ENCODE results near the gene TSPAN10.

TSPAN10 gene

GRCh38 chr17:81688616-81689015 is 51.6 kb downstream of the TSPAN10 start:
- DNase-seq (ENCODE audit: low read depth) = no peak

GRCh38 chr17:81690066-81690465 is 53.1 kb downstream of the TSPAN10 start:
- DNase-seq (ENCODE audit: low read depth) = no peak

GRCh38 chr17:81690549-81690948 is 53.6 kb downstream of the TSPAN10 start:
- no peak for DNase-seq (ENCODE audit: low read depth)

GRCh38 chr17:81691196-81691595 is 54.2 kb downstream of the TSPAN10 start:
- DNase-seq (ENCODE audit: low read depth) = no peak

- no peak for DNase-seq (ENCODE audit: low read depth)
These were observed 54.6 kb downstream of the TSPAN10 start for GRCh38 chr17:81691608-81692007.

- no peak for DNase-seq (ENCODE audit: low read depth)
These were observed 56.7 kb downstream of the TSPAN10 start for GRCh38 chr17:81693509-81694210.

- no peak for DNase-seq (ENCODE audit: low read depth)
These were observed 57.8 kb downstream of the TSPAN10 start for GRCh38 chr17:81694810-81695209.

GRCh38 chr17:81695211-81695610 is 58.2 kb downstream of the TSPAN10 start:
- no peak for DNase-seq (ENCODE audit: low read depth)

GRCh38 chr17:81695801-81696200 is 58.8 kb downstream of the TSPAN10 start:
- DNase-seq (ENCODE audit: low read depth) = no peak

- DNase-seq (ENCODE audit: low read depth) = no peak
These were observed 59.4 kb downstream of the TSPAN10 start for GRCh38 chr17:81696218-81696941.

- no peak for DNase-seq (ENCODE audit: low read depth)
These were observed 60.5 kb downstream of the TSPAN10 start for GRCh38 chr17:81697261-81698044.

All from T-helper 22 cell (primary cell).